K562 (cell line): Measurements from ENCODE around the gene CALML3.

Source experiments
- EZH2 ChIP-seq: IDR thresholded peaks from 2 replicates; pipeline ENCODE4 v1.6.1; 2012; ENCODE audit warnings: low read depth, mild to moderate bottlenecking, inconsistent platforms, low read length, borderline replicate concordance
- FOXM1 ChIP-seq, 2 experiments: fragments of 450-650 bp in 1 of 2; sonication (generic) in 1 of 2; formaldehyde crosslinking in 1 of 2; IDR thresholded peaks; 2 replicates each; pipeline versions ENCODE4 v1.6.1 to v1.9.0; 2017 to 2022; ENCODE audit warnings: low read depth in 2 of 2, mild to moderate bottlenecking in 2 of 2, missing genetic modification reagents in 1 of 2, moderate library complexity in 1 of 2
- NFE2L1 ChIP-seq: fragments of 450-650 bp; IDR thresholded peaks from 2 replicates; pipeline ENCODE4 v1.6.1; 2016; ENCODE audit warnings: missing genetic modification characterization, low read depth, mild to moderate bottlenecking, missing compliant biosample characterization, moderate library complexity, borderline replicate concordance
- PHF8 ChIP-seq: fragments of 200-600 bp; sonication (generic); IDR thresholded peaks from 2 replicates; pipeline ENCODE4 v1.6.1; 2012; ENCODE audit warnings: mixed run types, mild to moderate bottlenecking, inconsistent platforms, low read length, moderate library complexity, borderline replicate concordance
- TF ChIP-seq, protein P1 (sequence below): fragments of 250-450 bp; sonication (Bioruptor Pico); IDR thresholded peaks from 2 replicates; pipeline ENCODE4 v1.4.0; 2020; ENCODE audit warnings: mild to moderate bottlenecking
- TF ChIP-seq, protein P2 (sequence below), 2 experiments: fragments of 450-650 bp in 1 of 2; IDR thresholded peaks; 2 replicates each; pipeline ENCODE4 v1.6.1; 2011 to 2017; ENCODE audit warnings: low read depth in 2 of 2, antibody characterized with exemption in 1 of 2, borderline replicate concordance in 1 of 2, low read length in 1 of 2, mild to moderate bottlenecking in 1 of 2, mixed read lengths in 1 of 2; ENCODE audit not compliant: control insufficient read depth in 1 of 2
- TF ChIP-seq, protein P3 (sequence below): IDR thresholded peaks from 3 replicates; pipeline ENCODE4 v1.6.1; 2011; ENCODE audit warnings: borderline replicate concordance, mild to moderate bottlenecking; ENCODE audit not compliant: insufficient read length, insufficient read depth

GRCh38 chr10:5490032-5490431 is 34.7 kb upstream of the CALML3 start:
- TF ChIP-seq PHF8 (no peak), EZH2 (no peak), NFE2L1 (tag) (no peak), FOXM1 (IDR thresholded peaks at IDR 0.05; ENCODE audit: low read depth) (no peak), FOXM1 (CRISPR knock-in tag; IDR thresholded peaks at IDR 0.05; ENCODE audit: low read depth) (no peak)
- TF ChIP-seq, protein P1, sequence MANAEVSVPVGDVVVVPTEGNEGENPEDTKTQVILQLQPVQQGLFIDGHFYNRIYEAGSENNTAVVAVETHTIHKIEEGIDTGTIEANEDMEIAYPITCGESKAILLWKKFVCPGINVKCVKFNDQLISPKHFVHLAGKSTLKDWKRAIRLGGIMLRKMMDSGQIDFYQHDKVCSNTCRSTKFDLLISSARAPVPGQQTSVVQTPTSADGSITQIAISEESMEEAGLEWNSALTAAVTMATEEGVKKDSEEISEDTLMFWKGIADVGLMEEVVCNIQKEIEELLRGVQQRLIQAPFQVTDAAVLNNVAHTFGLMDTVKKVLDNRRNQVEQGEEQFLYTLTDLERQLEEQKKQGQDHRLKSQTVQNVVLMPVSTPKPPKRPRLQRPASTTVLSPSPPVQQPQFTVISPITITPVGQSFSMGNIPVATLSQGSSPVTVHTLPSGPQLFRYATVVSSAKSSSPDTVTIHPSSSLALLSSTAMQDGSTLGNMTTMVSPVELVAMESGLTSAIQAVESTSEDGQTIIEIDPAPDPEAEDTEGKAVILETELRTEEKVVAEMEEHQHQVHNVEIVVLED (CRISPR knock-in tag) = no peak
- TF ChIP-seq, protein P2, sequence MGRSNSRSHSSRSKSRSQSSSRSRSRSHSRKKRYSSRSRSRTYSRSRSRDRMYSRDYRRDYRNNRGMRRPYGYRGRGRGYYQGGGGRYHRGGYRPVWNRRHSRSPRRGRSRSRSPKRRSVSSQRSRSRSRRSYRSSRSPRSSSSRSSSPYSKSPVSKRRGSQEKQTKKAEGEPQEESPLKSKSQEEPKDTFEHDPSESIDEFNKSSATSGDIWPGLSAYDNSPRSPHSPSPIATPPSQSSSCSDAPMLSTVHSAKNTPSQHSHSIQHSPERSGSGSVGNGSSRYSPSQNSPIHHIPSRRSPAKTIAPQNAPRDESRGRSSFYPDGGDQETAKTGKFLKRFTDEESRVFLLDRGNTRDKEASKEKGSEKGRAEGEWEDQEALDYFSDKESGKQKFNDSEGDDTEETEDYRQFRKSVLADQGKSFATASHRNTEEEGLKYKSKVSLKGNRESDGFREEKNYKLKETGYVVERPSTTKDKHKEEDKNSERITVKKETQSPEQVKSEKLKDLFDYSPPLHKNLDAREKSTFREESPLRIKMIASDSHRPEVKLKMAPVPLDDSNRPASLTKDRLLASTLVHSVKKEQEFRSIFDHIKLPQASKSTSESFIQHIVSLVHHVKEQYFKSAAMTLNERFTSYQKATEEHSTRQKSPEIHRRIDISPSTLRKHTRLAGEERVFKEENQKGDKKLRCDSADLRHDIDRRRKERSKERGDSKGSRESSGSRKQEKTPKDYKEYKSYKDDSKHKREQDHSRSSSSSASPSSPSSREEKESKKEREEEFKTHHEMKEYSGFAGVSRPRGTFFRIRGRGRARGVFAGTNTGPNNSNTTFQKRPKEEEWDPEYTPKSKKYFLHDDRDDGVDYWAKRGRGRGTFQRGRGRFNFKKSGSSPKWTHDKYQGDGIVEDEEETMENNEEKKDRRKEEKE (IDR thresholded peaks at IDR 0.05; ENCODE audit: borderline replicate concordance in 1 of 2, control insufficient read depth in 1 of 2, low read depth in 2 of 2, low read length in 1 of 2) = no peak
- TF ChIP-seq, protein P3, sequence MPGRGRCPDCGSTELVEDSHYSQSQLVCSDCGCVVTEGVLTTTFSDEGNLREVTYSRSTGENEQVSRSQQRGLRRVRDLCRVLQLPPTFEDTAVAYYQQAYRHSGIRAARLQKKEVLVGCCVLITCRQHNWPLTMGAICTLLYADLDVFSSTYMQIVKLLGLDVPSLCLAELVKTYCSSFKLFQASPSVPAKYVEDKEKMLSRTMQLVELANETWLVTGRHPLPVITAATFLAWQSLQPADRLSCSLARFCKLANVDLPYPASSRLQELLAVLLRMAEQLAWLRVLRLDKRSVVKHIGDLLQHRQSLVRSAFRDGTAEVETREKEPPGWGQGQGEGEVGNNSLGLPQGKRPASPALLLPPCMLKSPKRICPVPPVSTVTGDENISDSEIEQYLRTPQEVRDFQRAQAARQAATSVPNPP = no peak
